Measurements from ENCODE around the gene GFI1B.
"Not testable (repeated sequence)": the region's sequence is repeated elsewhere in the genome, so short reads cannot be mapped to it uniquely, and the experiment has no call there.

The GFI1B gene

DNA sequence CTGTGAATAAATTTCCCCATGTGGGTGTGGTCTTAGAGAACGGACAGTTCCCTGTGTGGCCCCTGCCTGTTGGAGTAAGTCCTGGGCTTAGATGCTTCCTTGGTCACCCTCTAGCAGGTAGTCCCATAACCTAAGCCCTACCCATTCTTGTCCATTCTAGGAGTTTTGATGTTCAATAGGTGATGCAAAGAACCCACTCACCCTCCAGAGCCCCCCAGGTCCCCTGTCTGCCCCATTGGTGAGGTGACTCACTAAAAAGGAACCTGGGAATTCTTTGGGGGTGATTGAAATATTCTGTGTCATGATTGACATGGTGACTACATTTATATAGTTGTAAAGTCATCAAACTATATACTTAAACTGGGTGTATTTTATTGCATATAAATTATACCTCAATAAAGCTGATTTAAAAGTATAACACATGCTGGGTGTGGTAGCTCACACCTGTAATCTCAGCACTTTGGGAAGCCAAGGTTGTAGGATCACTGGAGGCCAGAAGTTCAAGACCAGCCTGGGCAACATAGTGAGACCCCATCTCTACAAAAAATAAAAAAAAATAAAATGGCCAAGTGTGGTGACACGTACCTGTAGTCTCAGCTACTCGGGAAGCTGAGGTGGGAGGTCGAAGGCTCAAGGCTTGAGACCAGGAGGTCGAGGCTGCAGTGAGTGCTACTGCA, 31.6 kb downstream of the GFI1B start:
- DNase-seq (ENCODE audit: low read depth, low spot score): no peak

DNA sequence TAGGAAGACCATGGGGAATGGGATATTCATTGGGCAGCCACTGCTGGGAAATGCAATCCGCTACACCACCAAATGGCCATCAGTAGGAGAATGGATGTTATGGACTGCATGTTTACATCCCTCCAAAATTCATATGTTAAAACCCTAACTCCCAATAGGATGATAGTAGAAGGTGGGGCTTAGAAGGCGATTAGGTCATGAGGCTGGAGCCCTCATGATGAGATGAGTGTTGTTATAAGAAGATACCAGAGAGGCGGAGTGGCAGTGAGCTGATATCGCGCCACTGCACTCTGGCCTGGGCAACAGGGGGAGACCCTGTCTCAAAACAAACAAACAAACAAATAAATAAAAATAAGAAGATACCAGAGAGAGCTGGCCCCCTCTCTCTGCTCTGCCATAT, 36.2 kb downstream of the GFI1B start:
- no peak for DNase-seq (ENCODE audit: low read depth, low spot score)

DNA sequence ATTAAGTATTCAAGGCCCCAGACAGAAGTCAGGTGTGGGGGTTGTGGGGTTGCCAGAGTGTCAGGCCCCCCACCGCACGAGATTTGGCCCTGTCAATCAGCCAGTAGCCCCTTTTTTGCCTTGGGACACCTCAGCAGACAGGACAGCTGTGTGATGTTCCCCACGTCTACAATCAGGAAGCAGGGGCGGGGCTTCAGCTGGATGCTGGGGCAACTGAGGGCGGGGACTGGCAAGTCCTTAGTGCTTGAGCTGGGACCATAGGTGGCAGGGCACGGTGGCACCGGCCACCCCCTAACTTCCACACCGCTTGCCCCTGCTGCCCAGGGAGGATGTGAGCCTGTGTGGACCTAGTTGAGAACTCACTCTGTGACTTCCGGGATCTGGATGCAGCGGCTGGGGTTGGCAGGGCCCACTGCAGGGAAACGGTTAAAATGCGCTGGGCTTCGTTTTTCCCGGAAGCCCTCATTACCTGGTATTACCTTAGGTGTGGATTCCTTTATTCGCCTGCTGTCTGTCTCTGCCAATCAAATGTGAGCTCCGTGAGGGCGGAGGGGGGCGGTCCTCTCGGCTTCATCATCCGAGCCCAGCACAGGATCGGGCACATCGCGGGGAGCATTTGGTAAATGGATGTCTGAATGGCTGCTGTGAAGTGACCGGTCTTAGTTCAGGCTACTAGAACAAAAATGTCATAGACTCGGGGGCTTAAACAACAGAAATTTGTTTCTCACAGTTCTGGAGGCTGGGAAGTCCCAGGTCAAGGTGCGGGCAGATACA, 44.8 kb downstream of the GFI1B start:
- DNase-seq (ENCODE audit: low read depth, low spot score): no peak

DNA sequence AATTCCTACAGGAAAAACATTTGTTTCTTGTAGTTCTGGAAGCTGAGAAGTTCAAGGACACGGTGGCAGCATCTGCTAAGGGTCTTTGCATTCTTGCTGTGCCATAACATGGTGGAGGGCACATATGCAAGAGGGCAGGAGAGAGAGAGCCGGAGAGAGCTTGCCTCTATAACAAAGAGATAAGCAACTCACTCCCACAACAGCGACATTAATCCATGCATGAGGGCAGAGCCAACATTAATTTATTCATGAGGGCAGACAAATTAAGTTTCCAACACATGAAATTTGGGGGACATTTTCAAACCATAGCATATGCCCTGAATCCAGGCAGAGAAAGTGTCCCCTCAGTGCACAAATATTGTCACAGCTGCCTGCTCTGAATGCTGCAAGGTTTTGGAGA, 47.9 kb downstream of the GFI1B start:
- no peak for DNase-seq (ENCODE audit: low read depth, low spot score)

DNA sequence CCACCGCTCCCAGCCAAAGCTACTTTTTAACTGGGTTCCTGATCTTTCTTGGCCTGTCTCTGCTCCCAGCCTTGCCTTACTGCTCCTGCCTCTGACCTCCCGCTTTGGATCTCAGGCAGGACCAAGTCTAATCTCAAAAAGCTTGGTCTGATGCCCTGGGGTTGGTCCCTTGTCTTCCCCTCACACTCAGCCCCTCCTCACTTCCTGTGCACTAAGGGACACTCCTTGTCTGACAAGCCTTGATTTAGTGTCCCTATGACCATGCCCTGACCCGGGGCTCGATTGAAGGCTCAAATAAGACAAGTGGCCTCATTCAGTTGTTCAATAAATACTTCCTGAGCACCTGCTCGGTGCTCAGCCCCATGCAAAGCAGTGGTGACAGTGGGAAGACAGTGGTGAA, 48.6 kb downstream of the GFI1B start:
- no peak for DNase-seq (ENCODE audit: low read depth, low spot score)

DNA sequence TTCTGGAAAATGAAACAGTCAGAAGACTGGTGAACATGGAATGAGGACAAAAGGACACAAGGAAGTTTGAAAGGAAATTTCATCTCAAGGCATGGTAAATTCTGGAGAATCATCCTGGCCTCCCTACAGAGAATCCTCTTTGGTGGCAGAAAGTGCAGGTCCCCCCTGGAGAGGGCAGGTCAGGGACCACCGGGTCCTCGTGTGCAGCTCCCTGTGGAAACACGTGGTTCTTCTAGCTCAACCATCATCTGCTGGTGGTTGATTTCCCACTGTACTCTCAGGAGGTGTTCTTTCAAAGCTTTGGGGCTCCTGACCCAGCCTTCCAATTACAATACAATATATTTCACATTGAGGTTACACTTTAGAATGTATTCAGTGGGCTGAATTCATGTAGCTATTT, 49.7 kb downstream of the GFI1B start:
- no peak for DNase-seq (ENCODE audit: low read depth, low spot score)

DNA sequence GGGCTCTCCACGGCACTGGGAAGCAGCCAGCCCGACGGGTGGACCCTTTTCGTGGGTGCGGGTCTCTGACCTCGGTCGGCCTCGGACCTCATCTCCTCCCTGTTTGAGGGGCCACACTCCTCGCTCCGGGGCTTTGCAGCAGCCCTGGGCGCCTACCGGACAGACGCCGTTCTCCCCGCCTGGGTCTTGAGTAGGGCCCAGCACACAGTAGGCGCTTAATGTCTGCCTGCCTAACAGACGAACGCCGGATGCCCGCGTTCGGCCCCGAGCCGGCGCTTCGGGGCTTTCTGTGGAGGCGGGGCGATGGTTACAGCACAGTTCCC, 51.5 kb downstream of the GFI1B start:
- no peak for DNase-seq (ENCODE audit: low read depth, low spot score)

DNA sequence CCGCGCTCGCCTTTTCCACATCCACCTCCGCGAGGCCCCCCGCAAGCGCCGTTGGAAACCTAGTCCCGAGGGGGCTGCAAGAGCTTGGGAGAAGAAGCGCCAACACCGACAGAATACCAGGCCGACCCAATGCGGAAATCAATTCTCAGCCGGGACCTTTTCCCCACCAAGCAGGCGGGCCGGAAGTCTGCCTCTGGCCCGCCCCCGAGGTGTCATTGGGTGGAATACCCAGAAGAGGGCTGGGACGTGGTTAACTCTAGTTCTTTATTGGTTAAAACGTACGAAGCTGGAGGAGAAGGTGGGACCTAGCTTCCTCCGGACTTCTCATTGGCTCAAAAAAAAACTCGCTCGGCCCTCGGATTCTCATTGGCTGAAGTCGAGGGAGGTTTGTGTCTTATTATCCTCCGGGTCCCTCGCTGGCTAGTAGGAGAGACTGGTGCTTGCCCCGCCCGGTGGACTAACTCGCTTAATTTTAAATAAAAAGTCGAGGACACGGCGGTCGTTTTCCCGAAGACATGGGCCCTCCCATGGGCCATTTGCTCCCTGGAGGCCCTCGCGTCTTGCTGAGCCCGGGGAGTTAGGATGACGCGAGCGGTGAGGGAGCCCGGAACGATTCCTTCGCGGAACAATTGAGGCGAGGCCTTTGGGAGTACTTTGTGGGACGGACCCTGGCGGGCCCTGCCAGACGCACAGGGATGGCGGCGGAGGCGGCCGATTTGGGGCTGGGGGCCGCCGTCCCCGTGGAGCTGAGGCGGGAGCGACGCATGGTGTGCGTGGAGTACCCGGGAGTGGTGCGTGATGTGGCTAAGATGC, 52.0 kb downstream of the GFI1B start, which contains the start of gene GTF3C5:
Gene GTF3C5, plus strand, starts transcription at position 681 of the 813 bp plus-strand sequence. Its CDS starts 15 bp downstream, at position 696.
- DNase-seq (ENCODE audit: low read depth, low spot score): peak; percentile 81

DNA sequence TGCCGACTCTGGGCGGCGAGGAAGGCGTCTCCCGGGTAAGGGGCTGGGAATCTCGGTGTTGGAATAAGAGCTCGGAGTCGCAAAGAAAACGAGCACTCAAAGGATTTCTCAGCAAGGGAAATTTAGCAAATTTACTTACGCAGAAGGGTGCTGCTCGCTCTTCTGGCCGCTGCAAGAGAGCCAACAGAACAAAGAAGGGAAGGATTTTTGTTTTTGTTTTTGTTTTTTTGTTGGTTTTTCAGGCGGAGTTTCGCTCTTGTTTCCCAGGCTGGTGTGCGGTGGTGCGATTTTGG, 52.6 kb downstream of the GFI1B start:
- no peak for DNase-seq (ENCODE audit: low read depth, low spot score)

DNA sequence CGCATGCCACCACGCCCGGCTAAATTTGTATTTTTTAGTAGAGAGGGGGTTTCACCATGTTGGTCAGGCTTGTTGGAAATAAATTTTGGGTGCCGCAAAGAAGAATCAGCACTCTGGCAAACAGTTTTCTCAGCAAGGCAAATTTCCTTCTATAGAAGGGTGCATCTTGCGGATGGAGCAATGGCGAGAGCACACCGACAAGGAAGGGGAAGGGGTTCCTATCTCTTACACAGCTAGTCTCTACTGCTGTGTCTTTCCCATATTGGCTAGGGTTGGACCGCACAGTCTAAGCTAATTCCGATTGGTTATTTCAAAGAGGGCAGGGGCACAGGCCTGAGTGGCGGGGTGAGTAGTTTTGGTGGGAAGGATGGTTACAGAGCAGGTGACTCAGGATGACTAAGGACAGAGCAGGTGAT, 53.0 kb downstream of the GFI1B start:
- no peak for DNase-seq (ENCODE audit: low read depth, low spot score)

DNA sequence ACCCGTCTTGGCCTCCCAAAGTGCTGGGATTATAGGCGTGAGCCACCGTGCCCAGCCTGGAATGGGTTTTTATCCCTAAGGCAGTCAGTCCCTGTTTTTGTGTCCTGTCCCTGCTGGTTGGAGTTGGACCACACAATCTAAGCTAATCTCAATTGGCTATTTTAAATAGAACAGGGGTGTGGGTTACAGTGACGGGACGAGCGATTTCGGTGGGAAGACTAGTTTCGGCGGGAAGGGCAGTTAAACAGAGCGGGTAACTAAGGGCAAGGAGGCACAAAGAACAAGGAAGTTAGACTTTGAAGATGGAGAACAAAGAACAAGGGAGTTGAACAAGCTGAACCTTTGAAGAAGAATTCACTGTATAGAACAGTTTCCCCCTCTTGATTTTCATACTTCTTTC, 53.7 kb downstream of the GFI1B start:
- DNase-seq (ENCODE audit: low read depth, low spot score): no peak

DNA sequence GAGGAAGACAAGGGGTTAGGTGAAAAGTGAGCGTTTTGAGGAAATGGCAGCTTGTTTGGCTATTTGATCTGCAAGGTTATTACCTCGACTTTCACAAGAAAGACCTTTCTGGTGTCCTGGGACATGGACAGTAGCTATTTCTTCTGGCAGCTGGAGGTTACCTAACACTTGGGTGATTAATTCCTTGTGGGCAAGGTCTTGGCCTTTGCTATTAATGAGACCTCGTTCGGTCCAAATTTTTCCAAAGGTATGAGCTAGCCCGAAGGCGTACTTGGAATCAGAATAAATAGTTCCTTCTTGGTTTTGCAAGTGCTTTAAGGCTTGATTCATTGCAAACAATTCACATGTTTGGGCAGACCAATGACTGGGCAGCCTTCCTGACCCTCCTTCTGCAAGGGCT, 57.2 kb downstream of the GFI1B start:
- no peak for DNase-seq (ENCODE audit: low read depth, low spot score)

DNA sequence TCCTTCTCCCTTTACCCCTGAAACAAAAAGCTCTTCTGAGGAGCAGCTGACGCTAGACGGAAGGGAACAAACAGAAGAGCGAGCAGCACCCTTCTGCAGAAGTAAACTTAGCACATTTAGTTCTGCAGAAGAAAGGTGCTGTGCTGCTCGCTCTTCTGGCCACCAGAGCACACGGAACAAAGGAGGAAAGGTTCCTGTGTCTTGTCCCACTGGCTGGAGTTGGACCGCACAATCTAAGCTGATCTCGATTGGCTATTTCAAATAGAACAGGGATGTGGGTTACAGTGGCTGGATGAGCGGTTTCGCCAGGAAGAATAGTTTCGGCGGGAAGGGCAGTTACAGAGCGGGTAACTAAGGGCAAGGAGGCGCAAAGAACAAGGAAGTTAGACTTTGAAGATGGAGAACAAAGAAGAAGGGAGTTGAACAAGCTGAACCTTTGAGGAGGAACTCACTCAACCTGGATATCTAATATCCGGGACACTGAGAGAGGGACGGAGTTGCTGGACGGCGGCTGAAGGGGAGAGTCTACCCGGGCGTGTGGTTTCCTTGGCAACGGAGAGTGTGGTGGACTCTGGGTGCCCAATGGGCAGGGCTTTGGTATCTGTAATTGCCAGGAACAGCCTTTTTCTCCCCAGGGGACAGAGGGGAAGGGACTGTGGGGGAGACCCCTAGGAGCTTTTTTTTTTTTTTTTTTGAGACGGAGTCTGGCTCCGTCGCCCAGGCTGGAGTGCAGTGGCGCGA, 59.5 kb downstream of the GFI1B start:
- no peak for DNase-seq (ENCODE audit: low read depth, low spot score)

DNA sequence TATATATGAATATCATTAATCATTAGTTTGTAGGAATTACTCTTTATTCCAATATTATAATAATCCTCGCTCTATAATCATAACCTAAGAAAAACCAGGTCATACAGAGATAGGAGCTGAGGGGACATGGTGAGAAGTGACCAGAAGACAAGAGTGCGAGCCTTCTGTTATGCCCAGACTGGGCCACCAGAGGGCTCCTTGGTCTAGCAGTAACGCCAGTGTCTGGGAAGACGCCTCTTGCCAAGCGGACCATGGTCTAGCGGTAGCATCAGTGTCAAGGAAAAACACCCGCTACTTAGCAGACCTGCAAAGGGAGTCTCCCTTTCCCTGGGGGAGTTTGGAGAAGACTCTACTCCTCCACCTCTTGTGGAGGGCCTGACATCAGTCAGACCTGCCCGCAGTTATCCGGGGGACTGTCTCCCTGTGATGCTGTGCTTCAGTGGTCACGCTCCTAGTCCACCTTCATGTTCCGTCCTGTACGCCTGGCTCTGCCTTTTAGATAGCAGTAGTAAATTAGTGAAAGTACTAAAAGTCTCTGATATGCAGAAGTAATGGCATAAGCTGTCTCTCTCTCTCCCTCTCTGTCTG, 62.5 kb downstream of the GFI1B start:
- not testable (repeated sequence) for DNase-seq (ENCODE audit: low read depth, low spot score)
